ENCODE results near the gene KMO. TPM values are rescaled to one million over a fixed set of nuclear protein-coding genes. Genes with fewer than 3 reads are reported as not detected.

Gene KMO
- total and polyA plus RNA-seq, 2 of the 8 experiments (the other 6 are each of a cell fraction or from before 2014, with no cell fraction given): not detected

DNA sequence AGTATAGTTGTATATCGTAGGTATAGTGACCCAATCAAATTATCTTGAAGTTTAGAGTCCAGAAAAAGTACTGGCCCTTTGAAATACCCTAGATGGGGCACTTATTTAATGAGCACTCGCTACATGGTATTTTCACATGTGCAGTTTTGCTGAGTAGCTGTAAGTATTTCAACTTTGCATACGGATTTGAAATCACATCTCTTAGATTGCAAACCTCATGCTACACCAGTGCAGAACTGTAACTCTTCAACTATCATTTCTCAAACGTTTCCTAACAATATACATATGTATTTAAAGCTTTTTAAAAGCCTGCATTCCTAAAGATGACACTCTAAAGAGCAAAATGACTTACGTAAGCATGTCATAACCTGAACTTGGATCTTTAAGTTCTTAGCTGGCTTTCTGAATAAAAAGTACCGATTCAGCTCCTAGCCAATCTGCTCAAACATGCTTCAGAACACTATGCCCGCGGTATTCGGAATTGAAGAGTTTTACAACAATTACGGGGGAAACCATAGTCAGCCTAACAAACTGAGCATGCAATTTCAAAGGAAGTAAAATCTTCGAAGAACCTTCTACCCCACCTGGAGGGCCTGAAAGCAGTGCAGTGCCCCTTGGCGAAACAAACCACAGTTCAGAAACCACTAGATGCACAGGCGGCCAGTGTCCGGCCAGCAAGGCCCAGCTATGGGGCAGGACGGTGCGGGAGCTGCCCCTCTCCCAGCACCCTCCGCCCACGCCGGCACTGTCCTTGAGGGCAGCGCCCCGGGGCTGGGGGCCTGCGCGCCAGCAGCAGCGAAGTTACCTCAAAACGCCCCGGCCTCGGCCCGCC is 13.5 kb upstream of the KMO start:
- peaks cover 0 to 41% of the 10 kb centered on the region in 2 experiments; a peak in 3 of 4 replicates for H3K79me2 ChIP-seq (ENCODE audit: control insufficient read depth in 1 of 2, insufficient read depth in 2 of 2, low read length in 2 of 2)

More for the DNA sequence above, 13.5 kb upstream of the KMO start:
- Histone ChIP-seq H2BK120ac (replicated peaks; ENCODE audit: low read depth, low read length) (no peak overlapping the region), H3K23me2 (ENCODE audit: low read depth, low read length) (no peaks in the 10 kb centered on the region), H2AFZ (ENCODE audit: low read length) (no peak overlapping the region), H3K4ac (replicated peaks; ENCODE audit: insufficient read length, low read depth, low read length) (no peak overlapping the region), H3K14ac (ENCODE audit: insufficient read length) (no peak overlapping the region), H3K56ac (replicated peaks; ENCODE audit: insufficient read length, low read depth, low read length) (no peak overlapping the region), H3K23ac (ENCODE audit: insufficient read length) (no peak overlapping the region), H3K27ac (ENCODE audit: low read depth, low read length) (no peak overlapping the region), H3K4me1 (replicated peaks in 1 of 4; ENCODE audit: control insufficient read depth in 3 of 4, insufficient read depth in 4 of 4, low read length in 3 of 4) (peaks cover 0 to 2% (median 0%) of the 10 kb centered on the region in 4 experiments; a peak in 1 of 7 replicates), H3K4me3 (ENCODE audit: extremely low read depth in 1 of 4, insufficient read depth in 2 of 4, low read depth in 3 of 4, low read length in 4 of 4) (peak overlapping the region; percentile 77 to 90 (median 84)), H3K9ac (replicated peaks in 1 of 4; ENCODE audit: extremely low read depth in 1 of 4, low read depth in 3 of 4, low read length in 3 of 4) (peak overlapping the region; percentile 30 to 68 (median 46); a peak in 5 of 7 replicates), H3K9me3 (ENCODE audit: insufficient read depth in 2 of 2, low read depth in 1 of 2, low read length in 1 of 2) (no peaks in the 10 kb centered on the region), H4K20me1 (replicated peaks in 1 of 2; ENCODE audit: control insufficient read depth in 1 of 2, insufficient read depth in 2 of 2, low read length in 2 of 2) (no peaks in the 10 kb centered on the region), H2BK20ac (ENCODE audit: low read length) (no peak overlapping the region), H2AK5ac (ENCODE audit: low read depth, low read length) (no peak overlapping the region), H3K79me1 (ENCODE audit: low read depth, low read length) (peaks cover 2% of the 10 kb centered on the region; the same call in 1 of the 2 replicates), H4K5ac (ENCODE audit: insufficient read length, low read depth, low read length) (no peak overlapping the region), H2BK15ac (ENCODE audit: low read length) (no peak overlapping the region), H2BK12ac (ENCODE audit: low read depth, low read length) (no peak overlapping the region), H3K4me2 (ENCODE audit: insufficient read depth in 1 of 2, low read depth in 2 of 2, low read length in 2 of 2) (peak overlapping the region; percentile 61 to 78), H4K8ac (ENCODE audit: extremely low read depth, insufficient read depth, low read length) (no peak overlapping the region; the same call in 1 of the 2 replicates), H2BK5ac (ENCODE audit: low read depth, low read length) (no peak overlapping the region), H3K36me3 (ENCODE audit: control insufficient read depth in 2 of 4, insufficient read depth in 4 of 4, low read length in 3 of 4) (peaks cover 0 to 5% (median 0%) of the 10 kb centered on the region in 4 experiments; a peak in 2 of 8 replicates), H3K27me3 (replicated peaks in 1 of 4; ENCODE audit: control insufficient read depth in 3 of 4, extremely low read depth in 1 of 4, insufficient read depth in 3 of 4, low read length in 3 of 4) (no peaks in the 10 kb centered on the region), H3K18ac (ENCODE audit: extremely low read depth, low read length) (0 out of 2 replicates have a peak overlapping the region, but pooled peaks have one; percentile 11), H4K91ac (replicated peaks; ENCODE audit: insufficient read length, low read length) (no peak overlapping the region)
- CTCF ChIA-PET (ENCODE audit: partially characterized antibody): interaction anchor here (0.6 to 1.8 kb wide), 5 partner anchors 18 to 631 kb away, joined by 3 to 5 read pairs (median 4); no protein-coding TSS in a partner anchor
- DNase-seq (ENCODE audit: low read depth in 1 of 2, low spot score in 2 of 2) (peak in 1 of 2 experiments; percentile 61), FAIRE-seq (no peak)
- no peak for TF ChIP-seq SIN3A (conservative IDR thresholded peaks at IDR 0.05 in 1 of 2, IDR thresholded peaks at IDR 0.05 in 1 of 2; ENCODE audit: low read depth in 1 of 2, low read length in 2 of 2)
- TF ChIP-seq EGR1 (IDR thresholded peaks at IDR 0.05; ENCODE audit: borderline replicate concordance, low read depth, low read length): 0 out of 2 replicates have a peak, but pooled peaks have one; percentile 13
- peak; percentile 49 for TF ChIP-seq SAP30 (IDR thresholded peaks at IDR 0.05; ENCODE audit: insufficient read depth, insufficient replicate concordance, low read length)
- TF ChIP-seq GTF2F1 (IDR thresholded peaks at IDR 0.05; ENCODE audit: borderline replicate concordance, low read depth, low read length): no peak
- WGBS, 2 experiments (ENCODE audit: extremely low coverage in 1 of 2, insufficient coverage in 1 of 2, insufficient read length in 1 of 2, insufficient replicate concordance in 2 of 2, low coverage in 1 of 2, low lambda C conversion rate in 2 of 2, missing lambda C conversion rate in 1 of 2): 14% methylated on average over 23 of the region's 28 CpGs; no CpG with 5 or more reads in 1 of the 2 experiments
- POLR2A ChIA-PET (ENCODE audit: partially characterized antibody): interaction anchor here (0.6 kb wide), 1 partner anchor 696 kb away, joined by 3 read pairs; no protein-coding TSS in a partner anchor
